ENCODE measurements around the gene TNK1. TPM values are rescaled to one million over a fixed set of nuclear protein-coding genes. Genes with fewer than 3 reads are reported as not detected.

Gene TNK1
- polyA plus RNA-seq, 3 donors, result 5.1 to 9.0 (median 6.0) TPM

Other genes starting within 250 kb of the TNK1 start
- 10 to 100 TPM in 1 of 3 donors, 1 to 10 TPM in 2; 6.1 to 10.7 (median 7.2) TPM for gene ASGR1, start 201.7 kb upstream of the TNK1 start, polyA plus RNA-seq (ENCODE audit: insufficient read length in 3 of 3)
- gene DLG4, start 161.3 kb upstream of the TNK1 start, polyA plus RNA-seq (ENCODE audit: insufficient read length in 3 of 3), result 10 to 100 TPM; 28.3 to 47.7 (median 37.6) TPM
- 100 to 1,000 TPM; 438 to 579 (median 497) TPM for gene ACADVL, start 161.2 kb upstream of the TNK1 start, polyA plus RNA-seq (ENCODE audit: insufficient read length in 3 of 3)
- gene DVL2, start 146.6 kb upstream of the TNK1 start, polyA plus RNA-seq (ENCODE audit: insufficient read length in 3 of 3), result 10 to 100 TPM; 49.8 to 66.7 (median 64.4) TPM
- gene PHF23, start 141.6 kb upstream of the TNK1 start, polyA plus RNA-seq (ENCODE audit: insufficient read length in 3 of 3), result 10 to 100 TPM; 51.3 to 65.8 (median 53.1) TPM
- gene GABARAP, start 138.6 kb upstream of the TNK1 start, polyA plus RNA-seq (ENCODE audit: insufficient read length in 3 of 3), result 100 to 1,000 TPM; 435 to 476 (median 455) TPM
- 100 to 1,000 TPM; 151 to 152 (median 151) TPM for gene CTDNEP1, start 129.4 kb upstream of the TNK1 start, polyA plus RNA-seq (ENCODE audit: insufficient read length in 3 of 3)
- 10 to 100 TPM; 51.6 to 63.0 (median 55.1) TPM for gene ELP5, start 128.9 kb upstream of the TNK1 start, polyA plus RNA-seq (ENCODE audit: insufficient read length in 3 of 3)
- 10 to 100 TPM; 41.1 to 74.2 (median 41.8) TPM for gene CLDN7, start 118.6 kb upstream of the TNK1 start, polyA plus RNA-seq (ENCODE audit: insufficient read length in 3 of 3)
- gene SLC2A4, start 99.4 kb upstream of the TNK1 start, polyA plus RNA-seq (ENCODE audit: insufficient read length in 3 of 3), result 1 to 10 TPM; 1.8 to 2.7 (median 2.5) TPM
- 1 to 10 TPM; 3.8 to 5.3 (median 5.2) TPM for gene YBX2, start 86.5 kb upstream of the TNK1 start, polyA plus RNA-seq (ENCODE audit: insufficient read length in 3 of 3)
- gene EIF5A, start 73.5 kb upstream of the TNK1 start, polyA plus RNA-seq (ENCODE audit: insufficient read length in 3 of 3), result 100 to 1,000 TPM; 313 to 353 (median 324) TPM
- gene GPS2, start 65.7 kb upstream of the TNK1 start, polyA plus RNA-seq (ENCODE audit: insufficient read length in 3 of 3), result 100 to 1,000 TPM in 1 of 3 donors, 10 to 100 TPM in 2; 95.6 to 101 (median 97.4) TPM
- gene NEURL4, start 51.8 kb upstream of the TNK1 start, polyA plus RNA-seq (ENCODE audit: insufficient read length in 3 of 3), result 10 to 100 TPM; 30.6 to 38.2 (median 36.1) TPM
- gene ACAP1, start 44.6 kb upstream of the TNK1 start, polyA plus RNA-seq (ENCODE audit: insufficient read length in 3 of 3), result 10 to 100 TPM in 1 of 3 donors, 1 to 10 TPM in 2; 7.0 to 12.5 (median 7.6) TPM
- 10 to 100 TPM; 10.7 to 13.9 (median 12.0) TPM for gene KCTD11, start 28.9 kb upstream of the TNK1 start, polyA plus RNA-seq (ENCODE audit: insufficient read length in 3 of 3)
- not detected for gene TMEM95, start 25.9 kb upstream of the TNK1 start, polyA plus RNA-seq (ENCODE audit: insufficient read length in 3 of 3)
- 10 to 100 TPM; 28.8 to 41.5 (median 41.4) TPM for gene PLSCR3, start 13.4 kb downstream of the TNK1 start, polyA plus RNA-seq (ENCODE audit: insufficient read length in 3 of 3)
- gene TMEM256, start 23.0 kb downstream of the TNK1 start, polyA plus RNA-seq (ENCODE audit: insufficient read length in 3 of 3), result 10 to 100 TPM; 81.9 to 99.2 (median 87.3) TPM
- gene NLGN2, start 26.8 kb downstream of the TNK1 start, polyA plus RNA-seq (ENCODE audit: insufficient read length in 3 of 3), result 10 to 100 TPM; 21.4 to 36.4 (median 29.0) TPM
- gene SPEM1, start 39.2 kb downstream of the TNK1 start, polyA plus RNA-seq (ENCODE audit: insufficient read length in 3 of 3), result under 1 TPM in 2 of 3 donors, not detected in 1; 0.10 to 0.22 TPM
- not detected for gene SPEM2, start 44.5 kb downstream of the TNK1 start, polyA plus RNA-seq (ENCODE audit: insufficient read length in 3 of 3)
- gene SPEM3, start 47.8 kb downstream of the TNK1 start, polyA plus RNA-seq (ENCODE audit: insufficient read length in 3 of 3), result not detected
- 1 to 10 TPM; 3.4 to 5.2 (median 4.6) TPM for gene TMEM102, start 54.3 kb downstream of the TNK1 start, polyA plus RNA-seq (ENCODE audit: insufficient read length in 3 of 3)
- 10 to 100 TPM in 1 of 3 donors, 1 to 10 TPM in 2; 5.6 to 12.6 (median 8.0) TPM for gene FGF11, start 58.4 kb downstream of the TNK1 start, polyA plus RNA-seq (ENCODE audit: insufficient read length in 3 of 3)
- gene CHRNB1, start 64.0 kb downstream of the TNK1 start, polyA plus RNA-seq (ENCODE audit: insufficient read length in 3 of 3), result 10 to 100 TPM in 2 of 3 donors, 1 to 10 TPM in 1; 9.3 to 10.7 (median 10.4) TPM
- 10 to 100 TPM; 34.9 to 54.9 (median 40.9) TPM for gene ZBTB4, start 98.5 kb downstream of the TNK1 start, polyA plus RNA-seq (ENCODE audit: insufficient read length in 3 of 3)
- under 1 TPM in 2 of 3 donors, not detected in 1; 0.26 TPM for gene SLC35G6, start 100.4 kb downstream of the TNK1 start, polyA plus RNA-seq (ENCODE audit: insufficient read length in 3 of 3)
- 100 to 1,000 TPM; 131 to 134 (median 134) TPM for gene POLR2A, start 103.3 kb downstream of the TNK1 start, polyA plus RNA-seq (ENCODE audit: insufficient read length in 3 of 3)
- gene TNFSF12, start 168.0 kb downstream of the TNK1 start, polyA plus RNA-seq (ENCODE audit: insufficient read length in 3 of 3), result 10 to 100 TPM; 19.0 to 26.6 (median 26.6) TPM
- 10 to 100 TPM; 10.4 to 17.2 (median 12.5) TPM for gene TNFSF13, start 177.7 kb downstream of the TNK1 start, polyA plus RNA-seq (ENCODE audit: insufficient read length in 3 of 3)
- 10 to 100 TPM; 61.6 to 86.9 (median 83.7) TPM for gene SENP3, start 180.8 kb downstream of the TNK1 start, polyA plus RNA-seq (ENCODE audit: insufficient read length in 3 of 3)
- 10 to 100 TPM; 56.7 to 63.5 (median 62.6) TPM for gene CD68, start 198.5 kb downstream of the TNK1 start, polyA plus RNA-seq (ENCODE audit: insufficient read length in 3 of 3)
- 100 to 1,000 TPM; 103 to 119 (median 114) TPM for gene MPDU1, start 202.8 kb downstream of the TNK1 start, polyA plus RNA-seq (ENCODE audit: insufficient read length in 3 of 3)
- gene SOX15, start 209.0 kb downstream of the TNK1 start, polyA plus RNA-seq (ENCODE audit: insufficient read length in 3 of 3), result 1 to 10 TPM; 2.9 to 4.4 (median 4.0) TPM
- 10 to 100 TPM; 49.6 to 51.8 (median 51.3) TPM for gene FXR2, start 233.8 kb downstream of the TNK1 start, polyA plus RNA-seq (ENCODE audit: insufficient read length in 3 of 3)
- 100 to 1,000 TPM; 141 to 156 (median 145) TPM for gene SAT2, start 246.7 kb downstream of the TNK1 start, polyA plus RNA-seq (ENCODE audit: insufficient read length in 3 of 3)
- gene SHBG, start 249.0 kb downstream of the TNK1 start, polyA plus RNA-seq (ENCODE audit: insufficient read length in 3 of 3), result 1 to 10 TPM; 3.4 to 4.7 (median 4.0) TPM

Data from renal cortex interstitium (tissue), 3 donors.